Glutamatergic neuron (in vitro differentiated cells): ENCODE measurements around the gene NTRK1. TPM values are rescaled to one million over a fixed set of nuclear protein-coding genes. Genes with fewer than 3 reads are reported as not detected.

Experiments used
- DNase-seq: peaks from one replicate; pipeline ENCODE4 v3.0.0; 2022
- H3K27ac Mint-ChIP-seq: one replicate; pipeline ENCODE4 v1.8.0; 2020; ENCODE audit warnings: mild to moderate bottlenecking, mixed read lengths, inconsistent platforms; ENCODE audit not compliant: unreplicated experiment
- H3K27me3 Mint-ChIP-seq: one replicate; pipeline ENCODE4 v1.8.0; 2020; ENCODE audit warnings: mild to moderate bottlenecking, moderate library complexity, mixed read lengths, inconsistent platforms; ENCODE audit not compliant: unreplicated experiment
- H3K36me3 Mint-ChIP-seq: one replicate; pipeline ENCODE4 v1.8.0; 2020; ENCODE audit warnings: mild to moderate bottlenecking, mixed read lengths, inconsistent platforms; ENCODE audit not compliant: unreplicated experiment
- H3K4me1 Mint-ChIP-seq: one replicate; pipeline ENCODE4 v1.8.0; 2020; ENCODE audit warnings: mild to moderate bottlenecking, low read depth, mixed read lengths, inconsistent platforms; ENCODE audit not compliant: unreplicated experiment
- H3K4me3 Mint-ChIP-seq: one replicate; pipeline ENCODE4 v1.8.0; 2020; ENCODE audit warnings: mild to moderate bottlenecking, mixed read lengths, inconsistent platforms; ENCODE audit not compliant: unreplicated experiment
- H3K9me3 Mint-ChIP-seq: one replicate; pipeline ENCODE4 v1.8.0; 2020; ENCODE audit warnings: mild to moderate bottlenecking, moderate library complexity, mixed read lengths, inconsistent platforms; ENCODE audit not compliant: unreplicated experiment
- total RNA-seq: library from RNA; stranded (reverse); fragmentation: NEBNext Ultra II Directional; extraction: Animal tissue kit (Norgen Biotek cat#: 25700); gene quantifications from one replicate; pipeline ENCODE4 v1.2.1, GENCODE V29; 2021; ENCODE audit not compliant: unreplicated experiment
- TF ChIP-seq, protein P1 (sequence below): fragments of 200-600 bp; sonication (generic); IDR thresholded peaks from one replicate; pipeline ENCODE4 v1.5.0; 2021; ENCODE audit not compliant: partially characterized antibody, unreplicated experiment

The NTRK1 gene
- total RNA-seq, 1 donor from 2014 or later: 296 TPM

DNA sequence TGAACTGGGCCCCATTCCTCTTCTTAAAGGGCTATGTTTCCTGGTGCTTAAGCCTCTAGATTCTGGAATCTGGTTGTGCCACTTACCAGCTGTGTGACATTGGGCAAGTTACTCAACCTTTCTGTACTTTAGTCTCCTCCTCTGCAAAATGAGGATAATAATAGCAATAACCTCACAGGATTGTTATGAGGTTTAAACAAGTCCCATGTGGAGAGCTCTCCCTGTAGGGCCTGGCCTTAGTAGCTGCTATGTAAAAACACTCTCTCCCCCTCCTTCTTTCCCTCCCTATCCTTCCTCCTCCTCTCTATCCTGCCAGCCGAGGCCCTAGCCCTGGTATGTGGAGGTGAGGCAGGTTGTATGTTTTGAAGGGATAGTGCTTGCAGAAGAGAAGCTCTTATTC, 24.6 kb downstream of the NTRK1 start:
- TF ChIP-seq, protein P1, sequence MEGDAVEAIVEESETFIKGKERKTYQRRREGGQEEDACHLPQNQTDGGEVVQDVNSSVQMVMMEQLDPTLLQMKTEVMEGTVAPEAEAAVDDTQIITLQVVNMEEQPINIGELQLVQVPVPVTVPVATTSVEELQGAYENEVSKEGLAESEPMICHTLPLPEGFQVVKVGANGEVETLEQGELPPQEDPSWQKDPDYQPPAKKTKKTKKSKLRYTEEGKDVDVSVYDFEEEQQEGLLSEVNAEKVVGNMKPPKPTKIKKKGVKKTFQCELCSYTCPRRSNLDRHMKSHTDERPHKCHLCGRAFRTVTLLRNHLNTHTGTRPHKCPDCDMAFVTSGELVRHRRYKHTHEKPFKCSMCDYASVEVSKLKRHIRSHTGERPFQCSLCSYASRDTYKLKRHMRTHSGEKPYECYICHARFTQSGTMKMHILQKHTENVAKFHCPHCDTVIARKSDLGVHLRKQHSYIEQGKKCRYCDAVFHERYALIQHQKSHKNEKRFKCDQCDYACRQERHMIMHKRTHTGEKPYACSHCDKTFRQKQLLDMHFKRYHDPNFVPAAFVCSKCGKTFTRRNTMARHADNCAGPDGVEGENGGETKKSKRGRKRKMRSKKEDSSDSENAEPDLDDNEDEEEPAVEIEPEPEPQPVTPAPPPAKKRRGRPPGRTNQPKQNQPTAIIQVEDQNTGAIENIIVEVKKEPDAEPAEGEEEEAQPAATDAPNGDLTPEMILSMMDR: no peak
- peak overlapping the region; percentile 14 for H3K4me3 Mint-ChIP-seq
- no peak overlapping the region for H3K27ac Mint-ChIP-seq
- H3K27me3 Mint-ChIP-seq: peaks cover 29% of the 10 kb centered on the region
- peaks cover 73% of the 10 kb centered on the region for H3K4me1 Mint-ChIP-seq
- peaks cover 14% of the 10 kb centered on the region for H3K9me3 Mint-ChIP-seq
- no peaks in the 10 kb centered on the region for H3K36me3 Mint-ChIP-seq
- DNase-seq: no peak

DNA sequence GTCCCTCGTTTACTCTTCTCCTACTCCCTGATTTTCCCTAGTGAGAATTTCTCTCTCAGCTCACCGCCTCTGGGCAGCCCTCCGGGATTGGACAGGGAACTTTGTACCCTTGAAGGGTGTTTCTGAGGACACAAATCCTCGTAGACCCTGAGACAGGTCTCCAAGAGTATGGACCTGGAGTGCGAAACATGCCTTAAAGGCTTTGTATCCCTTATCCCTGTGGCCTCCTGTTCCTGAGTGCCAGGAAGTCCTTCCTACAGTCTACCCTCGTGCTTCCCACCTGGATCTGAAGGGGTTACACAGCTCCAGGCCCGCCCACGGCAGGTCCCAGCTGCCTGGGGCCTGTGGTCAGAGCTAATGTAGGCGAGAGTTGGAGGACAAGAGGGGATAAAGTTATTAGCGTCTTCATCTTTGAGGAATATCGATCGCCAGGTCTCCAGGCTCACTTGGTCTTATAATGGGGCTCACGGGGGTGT, 25.3 kb downstream of the NTRK1 start:
- TF ChIP-seq, protein P1: no peak
- peak overlapping the region; percentile 81 for H3K27ac Mint-ChIP-seq
- H3K4me3 Mint-ChIP-seq: peak overlapping the region; percentile 74
- peaks cover 14% of the 10 kb centered on the region for H3K9me3 Mint-ChIP-seq
- H3K27me3 Mint-ChIP-seq: peaks cover 32% of the 10 kb centered on the region
- H3K36me3 Mint-ChIP-seq: no peaks in the 10 kb centered on the region
- H3K4me1 Mint-ChIP-seq: peaks cover 70% of the 10 kb centered on the region
- no peak for DNase-seq

DNA sequence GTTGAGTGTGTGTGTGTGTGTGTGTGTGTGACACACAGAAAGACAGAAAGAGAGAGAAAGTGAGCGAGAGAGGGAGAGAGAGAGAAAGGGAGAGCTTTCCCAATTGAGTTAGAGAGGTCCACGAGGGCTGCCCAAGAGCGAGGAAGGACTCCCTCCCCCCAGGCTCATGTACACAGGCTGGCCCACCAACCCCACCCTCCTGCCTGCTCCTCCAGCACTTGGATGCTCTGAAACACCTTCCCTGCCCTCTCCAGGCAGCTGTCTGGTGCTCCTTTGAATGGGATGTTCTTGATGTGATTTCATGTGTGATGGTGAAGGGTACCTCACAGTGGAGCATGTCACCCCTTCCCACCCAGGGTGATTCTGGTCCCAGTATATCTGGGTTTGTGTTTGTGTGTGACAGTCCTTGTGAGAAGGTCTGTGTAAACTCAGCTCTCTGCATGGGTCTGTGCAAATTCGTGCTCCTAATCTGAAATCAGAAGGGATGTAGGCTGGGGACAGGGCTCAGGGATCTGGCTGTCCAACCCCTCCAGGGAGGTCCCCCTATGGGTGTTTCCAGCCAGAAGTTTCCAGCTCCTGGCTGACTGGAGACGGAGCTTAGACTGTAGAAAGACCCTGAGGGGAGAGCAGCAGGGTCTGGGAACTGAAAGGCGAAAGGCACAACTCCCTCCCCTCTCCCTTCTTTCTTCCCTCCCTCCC, 26.1 kb downstream of the NTRK1 start:
- H3K27ac Mint-ChIP-seq: peak overlapping the region; percentile 81
- H3K36me3 Mint-ChIP-seq: no peaks in the 10 kb centered on the region
- TF ChIP-seq, protein P1: no peak
- H3K27me3 Mint-ChIP-seq: peaks cover 40% of the 10 kb centered on the region
- H3K4me1 Mint-ChIP-seq: peaks cover 66% of the 10 kb centered on the region
- peak overlapping the region; percentile 74 for H3K4me3 Mint-ChIP-seq
- peaks cover 14% of the 10 kb centered on the region for H3K9me3 Mint-ChIP-seq
- no peak for DNase-seq

DNA sequence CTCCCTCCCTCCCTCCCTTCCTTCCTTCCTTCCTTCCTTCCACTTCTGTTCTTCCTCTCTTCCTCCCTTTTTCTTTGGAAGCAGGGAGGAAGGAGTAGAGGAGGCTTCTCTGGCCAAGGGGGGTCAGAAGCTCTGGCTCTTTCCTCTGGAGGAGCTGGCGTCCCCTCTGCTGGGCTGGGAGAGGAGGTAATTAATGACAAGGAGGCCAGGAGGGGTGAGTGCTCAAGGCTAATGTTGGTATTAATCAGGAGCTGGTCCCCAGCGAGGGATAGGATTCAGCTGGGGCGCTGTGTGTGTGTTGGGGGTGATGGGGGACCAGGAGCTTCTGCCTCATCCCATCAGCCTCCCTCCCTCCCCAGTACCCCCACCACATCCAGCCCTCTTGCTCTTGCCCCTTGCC, 26.7 kb downstream of the NTRK1 start:
- Mint-ChIP-seq H3K9me3 (peaks cover 14% of the 10 kb centered on the region), H3K36me3 (no peaks in the 10 kb centered on the region), H3K27me3 (peaks cover 39% of the 10 kb centered on the region), H3K27ac (peak overlapping the region; percentile 9), H3K4me1 (peaks cover 60% of the 10 kb centered on the region), H3K4me3 (no peak overlapping the region)
- DNase-seq: no peak
- TF ChIP-seq, protein P1: no peak

DNA sequence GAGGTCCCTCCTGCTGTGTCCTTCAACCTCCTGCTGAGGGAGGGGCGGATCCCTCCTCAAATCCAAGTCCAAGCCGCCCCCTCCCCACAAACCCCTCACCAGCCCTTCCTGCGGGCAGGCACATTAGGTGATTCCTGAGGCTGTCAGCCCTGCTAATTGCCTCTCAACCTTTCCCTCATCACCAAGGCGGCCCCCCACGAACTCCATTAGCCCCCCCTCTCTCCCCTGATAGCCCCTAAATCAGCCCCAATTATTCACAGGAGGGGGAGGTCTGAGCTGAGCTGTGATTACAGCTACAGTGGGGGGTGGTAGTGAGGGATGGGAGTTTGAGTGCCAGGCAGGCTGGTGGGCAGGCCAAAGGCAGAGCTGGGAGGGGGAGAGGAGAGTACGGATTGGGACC, 27.1 kb downstream of the NTRK1 start:
- DNase-seq: no peak
- H3K4me1 Mint-ChIP-seq: peaks cover 56% of the 10 kb centered on the region
- peaks cover 35% of the 10 kb centered on the region for H3K27me3 Mint-ChIP-seq
- no peaks in the 10 kb centered on the region for H3K36me3 Mint-ChIP-seq
- TF ChIP-seq, protein P1: no peak
- H3K9me3 Mint-ChIP-seq: peaks cover 14% of the 10 kb centered on the region
- peak overlapping the region; percentile 16 for H3K4me3 Mint-ChIP-seq
- peak overlapping the region; percentile 71 for H3K27ac Mint-ChIP-seq
